Ramos (cell line): Measurements from ENCODE around the gene ITGB2.

ENCODE experiments used
- in situ Hi-C: fragments of 300-500 bp; cut with MboI; formaldehyde crosslinking; loops from one replicate; pipeline ENCODE4 v1.14.3; 2022; ENCODE audit warnings: low sequenced_read_pairs; ENCODE audit not compliant: unreplicated experiment

ITGB2 gene

GRCh38 chr21:44874497-44875315 lies 46.0 kb downstream of the ITGB2 start:
- in situ Hi-C loops: no loop called here

GRCh38 chr21:44874240-44874496 lies 46.5 kb downstream of the ITGB2 start:
- in situ Hi-C loops: no loop called here

GRCh38 chr21:44873356-44874239 lies 47.1 kb downstream of the ITGB2 start, which contains the start of gene PTTG1IP:
Gene PTTG1IP, minus strand, starts transcription at chr21:44873690. Its CDS starts 74 bp downstream, at chr21:44873616.
- in situ Hi-C loops: no loop called here

- in situ Hi-C loops: no loop called here
Measured at GRCh38 chr21:44872649-44873355, 47.9 kb downstream of the ITGB2 start.

- in situ Hi-C loops: no loop called here
Measured at GRCh38 chr21:44872323-44872648, 48.4 kb downstream of the ITGB2 start.

GRCh38 chr21:44871576-44872269 lies 49.0 kb downstream of the ITGB2 start:
- in situ Hi-C loops: no loop called here

- in situ Hi-C loops: no loop called here
Measured at GRCh38 chr21:44870748-44871495, 49.8 kb downstream of the ITGB2 start.

GRCh38 chr21:44869781-44870747 lies 50.6 kb downstream of the ITGB2 start:
- in situ Hi-C loops: no loop called here

- in situ Hi-C loops: no loop called here
Measured at GRCh38 chr21:44868707-44869106, 52.0 kb downstream of the ITGB2 start.

GRCh38 chr21:44867999-44868700 lies 52.5 kb downstream of the ITGB2 start:
- in situ Hi-C loops: no loop called here

GRCh38 chr21:44867464-44867863 lies 53.2 kb downstream of the ITGB2 start:
- in situ Hi-C loops: no loop called here

GRCh38 chr21:44866780-44867179 lies 53.9 kb downstream of the ITGB2 start:
- in situ Hi-C loops: no loop called here

GRCh38 chr21:44865561-44866280 lies 55.0 kb downstream of the ITGB2 start:
- in situ Hi-C loops: no loop called here

GRCh38 chr21:44862869-44863685 lies 57.6 kb downstream of the ITGB2 start:
- in situ Hi-C loops: no loop called here

GRCh38 chr21:44858791-44859190 lies 61.9 kb downstream of the ITGB2 start:
- in situ Hi-C loops: no loop called here

GRCh38 chr21:44858291-44858690 lies 62.4 kb downstream of the ITGB2 start:
- in situ Hi-C loops: no loop called here
